Endothelial cell of umbilical vein (primary cell): ENCODE results near the gene SRBD1. TPM values are rescaled to one million over a fixed set of nuclear protein-coding genes. Genes with fewer than 3 reads are reported as not detected.

Experiments used
- BruUV-seq: library from RNA; stranded (reverse); fragments of 400-500 nt; replicated peaks from 2 replicates; lab custom pipeline; 2021; lab: Mats Ljungman, UMichigan
- CTCF ChIA-PET: fragments of 300-600, 350-600 bp; sonication (Branson Sonifier 250); formaldehyde crosslinking; loops from one replicate; lab custom pipeline; 2021; ENCODE audit warnings: antibody characterized with exemption, inconsistent platforms; lab: Charles Lee
- POLR2A ChIA-PET: fragments of 300-600, 350-600 bp; sonication (Branson Sonifier 250); formaldehyde crosslinking; loops from one replicate; lab custom pipeline; 2021; ENCODE audit warnings: antibody characterized with exemption, inconsistent platforms; lab: Charles Lee
- DNase-seq: peaks from one replicate; pipeline ENCODE4 v3.0.0-alpha.2; 2011; ENCODE audit warnings: low read depth, low spot score
- FAIRE-seq: peaks from 2 replicates; lab custom pipeline; 2011; peaks lifted over from hg19 to GRCh38; lab: Jason Lieb, UNC
- H2AFZ ChIP-seq: 2 replicates; pipeline ENCODE4 v1.6.0; 2012; ENCODE audit warnings: low read depth, low read length, control low read depth, inconsistent platforms
- H3K27ac ChIP-seq: 2 replicates; pipeline ENCODE4 v1.5.1; 2011; ENCODE audit warnings: low read depth, mild to moderate bottlenecking, control low read depth, low read length, moderate library complexity; ENCODE audit not compliant: insufficient read depth
- H3K27me3 ChIP-seq, 2 experiments: 2 replicates each; pipeline versions ENCODE4 v1.6.0 to v1.6.1; 2011; ENCODE audit warnings: low read length in 2 of 2, mixed read lengths in 1 of 2; ENCODE audit not compliant: control insufficient read depth in 2 of 2, insufficient read depth in 2 of 2
- H3K36me3 ChIP-seq, 2 experiments: 2 replicates in 1 of 2; 3 replicates in 1 of 2; pipeline ENCODE4 v1.5.1; 2011; ENCODE audit warnings: low read length in 2 of 2, mild to moderate bottlenecking in 1 of 2, moderate library complexity in 1 of 2; ENCODE audit not compliant: control insufficient read depth in 2 of 2, insufficient read depth in 2 of 2; ENCODE audit errors: extremely low read depth in 1 of 2
- H3K4me1 ChIP-seq: 3 replicates; pipeline ENCODE4 v1.5.1; 2011; ENCODE audit warnings: mild to moderate bottlenecking, low read length; ENCODE audit not compliant: control insufficient read depth, insufficient read depth; ENCODE audit errors: extremely low read depth
- H3K4me2 ChIP-seq: 2 replicates; pipeline ENCODE4 v1.6.1; 2011; ENCODE audit warnings: low read length, control low read depth, mixed read lengths; ENCODE audit not compliant: insufficient read depth
- H3K4me3 ChIP-seq, 3 experiments: fragments of 200-600 bp in 1 of 3; sonication (generic), shearing (Covaris generic) in 1 of 3; replicated peaks in 1 of 3; 2 replicates each; pipeline ENCODE4 v1.5.1; 2011 to 2016; ENCODE audit warnings: control low read depth in 3 of 3, low read length in 3 of 3, mild to moderate bottlenecking in 2 of 3, inconsistent platforms in 1 of 3, low read depth in 1 of 3, moderate library complexity in 1 of 3; ENCODE audit not compliant: insufficient read depth in 1 of 3
- H3K79me2 ChIP-seq: 2 replicates; pipeline ENCODE4 v1.6.0; 2012; ENCODE audit warnings: low read length, inconsistent platforms; ENCODE audit not compliant: control insufficient read depth, insufficient read depth
- H3K9ac ChIP-seq: replicated peaks from 2 replicates; pipeline ENCODE3; 2011; ENCODE audit warnings: low read length, control low read depth; ENCODE audit not compliant: insufficient read depth; ENCODE audit errors: extremely low read depth
- H3K9me1 ChIP-seq: replicated peaks from 3 replicates; pipeline ENCODE4 v1.6.0; 2011; ENCODE audit warnings: mild to moderate bottlenecking, low read length; ENCODE audit not compliant: control insufficient read depth, insufficient read depth; ENCODE audit errors: extremely low read depth
- H3K9me3 ChIP-seq: replicated peaks from 2 replicates; pipeline ENCODE4 v1.5.1; 2012; ENCODE audit warnings: low read length, inconsistent platforms; ENCODE audit not compliant: control insufficient read depth, insufficient read depth
- H4K20me1 ChIP-seq: replicated peaks from 2 replicates; pipeline ENCODE3; 2011; ENCODE audit warnings: mild to moderate bottlenecking, low read length; ENCODE audit not compliant: control insufficient read depth, insufficient read depth; ENCODE audit errors: extremely low read depth
- EZH2 ChIP-seq: IDR thresholded peaks from 2 replicates; pipeline ENCODE4 v1.6.1; 2012; ENCODE audit warnings: borderline replicate concordance, low read depth, mild to moderate bottlenecking, moderate library complexity, low read length, inconsistent platforms; ENCODE audit not compliant: severe bottlenecking
- FOS ChIP-seq: IDR thresholded peaks from 2 replicates; pipeline ENCODE4 v1.6.1; 2011; ENCODE audit warnings: mild to moderate bottlenecking, low read length, moderate library complexity, borderline replicate concordance; ENCODE audit not compliant: insufficient read depth
- GATA2 ChIP-seq: IDR thresholded peaks from 2 replicates; pipeline ENCODE4 v1.7.0; 2011; ENCODE audit warnings: low read depth, mild to moderate bottlenecking, moderate library complexity, mixed read lengths, low read length; ENCODE audit not compliant: insufficient read length, insufficient read depth
- JUN ChIP-seq: IDR thresholded peaks from 2 replicates; pipeline ENCODE4 v1.6.1; 2011; ENCODE audit warnings: borderline replicate concordance, low read depth; ENCODE audit not compliant: insufficient read length, insufficient read depth
- MYC ChIP-seq: IDR thresholded peaks from one replicate; pipeline ENCODE4 v1.6.1; 2011; ENCODE audit warnings: mild to moderate bottlenecking, low read depth, low read length
- POLR2A ChIP-seq: IDR thresholded peaks from 2 replicates; pipeline ENCODE4 v1.6.1; 2012; ENCODE audit warnings: low read depth, mild to moderate bottlenecking, control low read depth, low read length
- POLR2AphosphoS5 ChIP-seq: IDR thresholded peaks from 2 replicates; pipeline ENCODE4 v1.6.1; 2012; ENCODE audit warnings: low read depth, mild to moderate bottlenecking, control low read depth, low read length, moderate library complexity; ENCODE audit not compliant: insufficient read depth
- dilution Hi-C: fragments of 300-500 bp; cut with MboI; formaldehyde crosslinking; loops from one replicate; pipeline ENCODE4 v1.15.0; 2019; ENCODE audit warnings: low sequenced_read_pairs; ENCODE audit not compliant: extremely low pct_ligation_motif_present
- intact Hi-C: fragments of 100-400 bp; cut with micrococcal nuclease; formaldehyde crosslinking; loops from one replicate; pipeline ENCODE4 v1.10.0; 2022
- polyA plus RNA-seq, 4 experiments: library from polyadenylated mRNA; depleted of rRNA in 3 of 4; stranded (reverse) in 3 of 4; unstranded in 1 of 4; fragments of >200 nt; gene quantifications; 2 replicates each; pipeline versions ENCODE4 v1.2.1 to v1.2.3, GENCODE V29; 2011 to 2012; ENCODE audit warnings: missing spikeins in 1 of 4
- total RNA-seq: library from RNA; stranded (reverse); gene quantifications from 2 replicates; pipeline ENCODE4 v1.2.3, GENCODE V29; 2021
- TF ChIP-seq, protein P1 (sequence below): IDR thresholded peaks from 2 replicates; pipeline ENCODE4 v1.6.1; 2011; ENCODE audit not compliant: insufficient read depth, insufficient read length
- TF ChIP-seq, protein P2 (sequence below), 2 donors: IDR thresholded peaks; 1 replicate in 1 of 2; 2 replicates in 1 of 2; pipeline ENCODE4 v1.5.1; 2011; ENCODE audit warnings: low read length in 2 of 2, mild to moderate bottlenecking in 2 of 2, moderate library complexity in 2 of 2, control low read depth in 1 of 2, inconsistent platforms in 1 of 2, low read depth in 1 of 2; ENCODE audit not compliant: insufficient read depth in 1 of 2; ENCODE audit errors: extremely low read depth in 1 of 2

The SRBD1 gene
- total and polyA plus RNA-seq, 2 donors (not counting 3 experiments of a cell fraction or from before 2014, with no cell fraction given) = 3.7 to 12.5 TPM

DNA sequence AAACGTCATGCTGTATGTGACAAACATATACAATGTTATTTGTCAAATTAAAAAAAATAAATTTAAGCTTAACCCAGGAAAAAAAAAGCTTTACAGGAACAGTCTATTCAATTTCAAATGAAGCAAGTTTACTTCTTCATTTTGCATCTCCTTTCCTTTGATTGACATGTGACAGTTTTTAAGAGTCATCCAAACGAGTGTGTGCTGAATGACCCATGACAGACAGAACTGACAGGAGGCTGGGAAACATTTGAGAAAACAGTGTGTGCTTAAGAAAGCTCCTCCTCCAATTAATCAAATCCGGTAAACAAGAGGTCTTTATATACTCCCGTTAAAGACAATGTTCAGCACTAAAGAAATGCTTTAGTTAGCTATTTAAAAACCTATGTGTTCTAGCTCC is 177.7 kb downstream of the SRBD1 start:
- dilution Hi-C loops = no loop called here
- no peak for TF ChIP-seq FOS
- TF ChIP-seq MYC = no peak
- TF ChIP-seq EZH2 = no peak
- TF ChIP-seq, protein P1, sequence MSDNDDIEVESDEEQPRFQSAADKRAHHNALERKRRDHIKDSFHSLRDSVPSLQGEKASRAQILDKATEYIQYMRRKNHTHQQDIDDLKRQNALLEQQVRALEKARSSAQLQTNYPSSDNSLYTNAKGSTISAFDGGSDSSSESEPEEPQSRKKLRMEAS = no peak
- TF ChIP-seq POLR2AphosphoS5 = no peak
- TF ChIP-seq, protein P2, sequence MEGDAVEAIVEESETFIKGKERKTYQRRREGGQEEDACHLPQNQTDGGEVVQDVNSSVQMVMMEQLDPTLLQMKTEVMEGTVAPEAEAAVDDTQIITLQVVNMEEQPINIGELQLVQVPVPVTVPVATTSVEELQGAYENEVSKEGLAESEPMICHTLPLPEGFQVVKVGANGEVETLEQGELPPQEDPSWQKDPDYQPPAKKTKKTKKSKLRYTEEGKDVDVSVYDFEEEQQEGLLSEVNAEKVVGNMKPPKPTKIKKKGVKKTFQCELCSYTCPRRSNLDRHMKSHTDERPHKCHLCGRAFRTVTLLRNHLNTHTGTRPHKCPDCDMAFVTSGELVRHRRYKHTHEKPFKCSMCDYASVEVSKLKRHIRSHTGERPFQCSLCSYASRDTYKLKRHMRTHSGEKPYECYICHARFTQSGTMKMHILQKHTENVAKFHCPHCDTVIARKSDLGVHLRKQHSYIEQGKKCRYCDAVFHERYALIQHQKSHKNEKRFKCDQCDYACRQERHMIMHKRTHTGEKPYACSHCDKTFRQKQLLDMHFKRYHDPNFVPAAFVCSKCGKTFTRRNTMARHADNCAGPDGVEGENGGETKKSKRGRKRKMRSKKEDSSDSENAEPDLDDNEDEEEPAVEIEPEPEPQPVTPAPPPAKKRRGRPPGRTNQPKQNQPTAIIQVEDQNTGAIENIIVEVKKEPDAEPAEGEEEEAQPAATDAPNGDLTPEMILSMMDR (IDR thresholded peaks at IDR 0.05; ENCODE audit: extremely low read depth in 1 of 2, insufficient read depth in 1 of 2, low read depth in 1 of 2, low read length in 2 of 2) = no peak
- TF ChIP-seq JUN = no peak
- no peak for TF ChIP-seq POLR2A
- TF ChIP-seq GATA2 = no peak
- Histone ChIP-seq H3K79me2 (no peaks in the 10 kb centered on the region), H3K36me3 (no peaks in the 10 kb centered on the region), H3K27ac (no peak overlapping the region), H3K4me1 (no peaks in the 10 kb centered on the region), H3K27me3 (no peaks in the 10 kb centered on the region), H4K20me1 (no peaks in the 10 kb centered on the region), H3K4me3 (no peak overlapping the region), H3K9me1 (no peaks in the 10 kb centered on the region), H3K9me3 (no peaks in the 10 kb centered on the region), H3K9ac (no peak overlapping the region), H3K4me2 (no peak overlapping the region), H2AFZ (no peak overlapping the region)
- intact Hi-C loops = no loop called here
- ChIA-PET POLR2A (no interaction called here), CTCF (interaction anchor here (0.7 to 1.3 kb wide), 6 partner anchors 9 to 810 kb away, joined by 3 to 4 read pairs (median 3); no protein-coding TSS in a partner anchor)
- no peak for FAIRE-seq
- no peak for DNase-seq
- no TSS peak for BruUV-seq
